HL-60 (cell line): Measurements from ENCODE around the gene MYBL2.

Experiments
- DNase-seq, 2 experiments: peaks; one replicate each; pipeline ENCODE4 v3.0.0-alpha.2; 2010 to 2020; ENCODE audit warnings: low read depth in 1 of 2, low spot score in 1 of 2
- H3K27ac ChIP-seq: fragments of 250-450 bp; sonication (Bioruptor Pico); replicated peaks from 2 replicates; pipeline ENCODE4 v1.5.1; 2020; ENCODE audit warnings: mild to moderate bottlenecking, moderate library complexity
- H3K27me3 ChIP-seq: fragments of 250-450 bp; sonication (Bioruptor Pico); 2 replicates; pipeline ENCODE4 v1.5.1; 2021; ENCODE audit warnings: mild to moderate bottlenecking, moderate library complexity; ENCODE audit not compliant: insufficient read depth, poor library complexity, severe bottlenecking
- H3K4me3 ChIP-seq: replicated peaks from 2 replicates; pipeline ENCODE4 v1.5.1; 2011; ENCODE audit warnings: mild to moderate bottlenecking, control low read depth, low read length; ENCODE audit not compliant: insufficient read depth
- CTCF ChIP-seq: IDR thresholded peaks from one replicate; pipeline ENCODE4 v1.5.1; 2011; ENCODE audit warnings: low read length, control low read depth, inconsistent platforms; ENCODE audit not compliant: insufficient read depth
- GABPA ChIP-seq: IDR thresholded peaks from 2 replicates; pipeline ENCODE4 v1.6.1; 2012; ENCODE audit warnings: low read depth
- POLR2AphosphoS5 ChIP-seq: IDR thresholded peaks from 2 replicates; pipeline ENCODE4 v1.6.1; 2012; ENCODE audit warnings: low read depth
- REST ChIP-seq: IDR thresholded peaks from 2 replicates; pipeline ENCODE4 v1.6.1; 2012; ENCODE audit warnings: low read depth; ENCODE audit not compliant: insufficient replicate concordance
- SPI1 ChIP-seq: IDR thresholded peaks from 2 replicates; pipeline ENCODE4 v1.6.1; 2012; ENCODE audit warnings: low read depth, mild to moderate bottlenecking, borderline replicate concordance

The MYBL2 gene

GRCh38 chr20:43715044-43715443 lies 48.1 kb downstream of the MYBL2 start:
- no peak for DNase-seq
- H3K27ac ChIP-seq = no peak overlapping the region
- H3K4me3 ChIP-seq = no peak overlapping the region
- no peak for TF ChIP-seq CTCF
- TF ChIP-seq SPI1 = no peak
- H3K27me3 ChIP-seq = no peaks in the 10 kb centered on the region

GRCh38 chr20:43715511-43715910 lies 48.6 kb downstream of the MYBL2 start:
- Histone ChIP-seq H3K27me3 (no peaks in the 10 kb centered on the region), H3K27ac (no peak overlapping the region), H3K4me3 (no peak overlapping the region)
- DNase-seq = no peak
- TF ChIP-seq GABPA = no peak
- TF ChIP-seq CTCF = no peak
- TF ChIP-seq REST = no peak
- TF ChIP-seq POLR2AphosphoS5 = no peak
- TF ChIP-seq SPI1 = no peak

GRCh38 chr20:43716123-43716522 lies 49.2 kb downstream of the MYBL2 start:
- Histone ChIP-seq H3K27me3 (no peaks in the 10 kb centered on the region), H3K4me3 (no peak overlapping the region), H3K27ac (no peak overlapping the region)
- no peak for DNase-seq
- TF ChIP-seq REST (no peak), CTCF (no peak), POLR2AphosphoS5 (no peak), SPI1 (no peak), GABPA (no peak)

GRCh38 chr20:43716757-43717615 lies 50.1 kb downstream of the MYBL2 start:
- no peak overlapping the region for H3K4me3 ChIP-seq
- TF ChIP-seq POLR2AphosphoS5 = no peak
- DNase-seq = no peak
- H3K27ac ChIP-seq = no peak overlapping the region
- no peaks in the 10 kb centered on the region for H3K27me3 ChIP-seq
